Neural cell (in vitro differentiated cells): Measurements from ENCODE around the gene TRAPPC2L. TPM values are rescaled to one million over a fixed set of nuclear protein-coding genes. Genes with fewer than 3 reads are reported as not detected.

Experiments used
- H2AFZ ChIP-seq: fragments of 200-600, 300-800 bp; sonication (generic), shearing (Covaris generic); 2 replicates; pipeline ENCODE4 v1.6.0; 2014; ENCODE audit warnings: low read depth, mild to moderate bottlenecking, antibody characterized with exemption, low read length, moderate library complexity
- H3F3A ChIP-seq: fragments of 200-600 bp; shearing (Covaris generic); 2 replicates; pipeline ENCODE4 v1.6.1; 2016; ENCODE audit warnings: mild to moderate bottlenecking, moderate library complexity, mixed read lengths, antibody characterized with exemption, low read length; ENCODE audit not compliant: insufficient read depth, poor library complexity, severe bottlenecking
- H3K27ac ChIP-seq: fragments of 200-600, 300-800 bp; sonication (generic), shearing (Covaris generic); 2 replicates; pipeline ENCODE4 v1.5.1; 2014; ENCODE audit warnings: mild to moderate bottlenecking, low read length, moderate library complexity
- H3K27me3 ChIP-seq: fragments of 300-800, 200-600 bp; sonication (generic), shearing (Covaris generic); 2 replicates; pipeline ENCODE4 v1.6.0; 2014; ENCODE audit warnings: mild to moderate bottlenecking, low read depth, low read length, moderate library complexity; ENCODE audit not compliant: insufficient read depth
- H3K36me3 ChIP-seq: fragments of 300-800, 200-600 bp; sonication (generic), shearing (Covaris generic); 2 replicates; pipeline ENCODE4 v1.5.1; 2014; ENCODE audit warnings: mild to moderate bottlenecking, antibody characterized with exemption, low read length, moderate library complexity; ENCODE audit not compliant: insufficient read depth
- H3K4me2 ChIP-seq: fragments of 300-800, 200-600 bp; sonication (generic), shearing (Covaris generic); 2 replicates; pipeline ENCODE4 v1.6.0; 2014; ENCODE audit warnings: mild to moderate bottlenecking, low read length
- H3K4me3 ChIP-seq: fragments of 300-800, 200-600 bp; sonication (generic), shearing (Covaris generic); 2 replicates; pipeline ENCODE4 v1.5.1; 2014; ENCODE audit warnings: mild to moderate bottlenecking, low read length, moderate library complexity
- H3K79me2 ChIP-seq: fragments of 200-600 bp; shearing (Covaris generic); replicated peaks from 2 replicates; pipeline ENCODE4 v1.6.0; 2014; ENCODE audit warnings: mild to moderate bottlenecking, low read length, moderate library complexity; ENCODE audit not compliant: insufficient read depth
- H3K9ac ChIP-seq: fragments of 300-800, 200-600 bp; sonication (generic), shearing (Covaris generic); 2 replicates; pipeline ENCODE4 v1.6.1; 2016; ENCODE audit warnings: mild to moderate bottlenecking, low read length, mixed read lengths
- H3K9me2 ChIP-seq: fragments of 200-600 bp; shearing (Covaris generic); 2 replicates; pipeline ENCODE4 v1.6.1; 2016; ENCODE audit warnings: mild to moderate bottlenecking, low read length, mixed read lengths; ENCODE audit not compliant: insufficient read depth
- H3K9me3 ChIP-seq: fragments of 200-600, 300-800 bp; sonication (generic), shearing (Covaris generic); 2 replicates; pipeline ENCODE4 v1.6.1; 2016; ENCODE audit warnings: mild to moderate bottlenecking, mixed run types, low read length, moderate library complexity, mixed read lengths
- H4K20me1 ChIP-seq: fragments of 200-600 bp; shearing (Covaris generic); 2 replicates; pipeline ENCODE4 v1.6.1; 2016; ENCODE audit warnings: mild to moderate bottlenecking, mixed run types; ENCODE audit not compliant: insufficient read depth
- EP300 ChIP-seq: fragments of 450-650 bp; conservative IDR thresholded peaks from 2 replicates; pipeline ENCODE4 v1.6.1; 2014; ENCODE audit warnings: antibody characterized with exemption, mild to moderate bottlenecking, moderate library complexity; ENCODE audit not compliant: poor library complexity, severe bottlenecking
- EZH2 ChIP-seq: fragments of 200-600, 300-800 bp; shearing (Covaris generic), sonication (generic); IDR thresholded peaks from 2 replicates; pipeline ENCODE4 v1.6.1; 2014; ENCODE audit warnings: antibody characterized with exemption, low read length, borderline replicate concordance, mild to moderate bottlenecking; ENCODE audit not compliant: insufficient read depth, poor library complexity, severe bottlenecking
- MXI1 ChIP-seq: fragments of 450-650 bp; conservative IDR thresholded peaks from 2 replicates; pipeline ENCODE4 v1.6.1; 2014; ENCODE audit warnings: antibody characterized with exemption, mild to moderate bottlenecking; ENCODE audit not compliant: poor library complexity, severe bottlenecking
- POLR2AphosphoS5 ChIP-seq: IDR thresholded peaks from 2 replicates; pipeline ENCODE4 v1.6.1; 2012
- RAD21 ChIP-seq: fragments of 450-650 bp; conservative IDR thresholded peaks from 2 replicates; pipeline ENCODE4 v1.6.1; 2014; ENCODE audit warnings: antibody characterized with exemption, mild to moderate bottlenecking, moderate library complexity
- SMC3 ChIP-seq: fragments of 450-650 bp; conservative IDR thresholded peaks from 2 replicates; pipeline ENCODE4 v1.6.1; 2014; ENCODE audit warnings: antibody characterized with exemption, mild to moderate bottlenecking, moderate library complexity; ENCODE audit not compliant: poor library complexity
- TAF1 ChIP-seq: IDR thresholded peaks from 2 replicates; pipeline ENCODE4 v1.6.1; 2012; ENCODE audit warnings: low read depth
- polyA plus RNA-seq: library from polyadenylated mRNA; depleted of rRNA; stranded (reverse); fragments of >200 nt; gene quantifications from 2 replicates; pipeline ENCODE4 v1.2.3, GENCODE V29; 2014
- TF ChIP-seq, protein P1 (sequence below): fragments of 450-650 bp; IDR thresholded peaks from 2 replicates; pipeline ENCODE4 v1.5.1; 2014; ENCODE audit warnings: antibody characterized with exemption, mild to moderate bottlenecking, moderate library complexity; ENCODE audit not compliant: poor library complexity, severe bottlenecking
- TF ChIP-seq, protein P2 (sequence below): IDR thresholded peaks from 2 replicates; pipeline ENCODE4 v1.6.1; 2012; ENCODE audit warnings: borderline replicate concordance

Gene TRAPPC2L
- polyA plus RNA-seq, 1 donor from 2014 or later: 70.2 TPM

- H3K79me2 ChIP-seq: no peaks in the 10 kb centered on the region
- H3K9me3 ChIP-seq: no peaks in the 10 kb centered on the region
- no peak overlapping the region for H3K27ac ChIP-seq
- H4K20me1 ChIP-seq: no peaks in the 10 kb centered on the region
- no peaks in the 10 kb centered on the region for H3K9me2 ChIP-seq
- no peaks in the 10 kb centered on the region for H3K36me3 ChIP-seq
- H2AFZ ChIP-seq: no peak overlapping the region
- no peaks in the 10 kb centered on the region for H3F3A ChIP-seq
- no peak overlapping the region for H3K4me3 ChIP-seq
- H3K27me3 ChIP-seq: no peaks in the 10 kb centered on the region
- H3K9ac ChIP-seq: no peak overlapping the region
- no peak overlapping the region for H3K4me2 ChIP-seq
- TF ChIP-seq RAD21 (no peak), EZH2 (no peak), MXI1 (no peak), SMC3 (no peak), TAF1 (no peak), EP300 (no peak), POLR2AphosphoS5 (no peak)
- TF ChIP-seq, protein P1, sequence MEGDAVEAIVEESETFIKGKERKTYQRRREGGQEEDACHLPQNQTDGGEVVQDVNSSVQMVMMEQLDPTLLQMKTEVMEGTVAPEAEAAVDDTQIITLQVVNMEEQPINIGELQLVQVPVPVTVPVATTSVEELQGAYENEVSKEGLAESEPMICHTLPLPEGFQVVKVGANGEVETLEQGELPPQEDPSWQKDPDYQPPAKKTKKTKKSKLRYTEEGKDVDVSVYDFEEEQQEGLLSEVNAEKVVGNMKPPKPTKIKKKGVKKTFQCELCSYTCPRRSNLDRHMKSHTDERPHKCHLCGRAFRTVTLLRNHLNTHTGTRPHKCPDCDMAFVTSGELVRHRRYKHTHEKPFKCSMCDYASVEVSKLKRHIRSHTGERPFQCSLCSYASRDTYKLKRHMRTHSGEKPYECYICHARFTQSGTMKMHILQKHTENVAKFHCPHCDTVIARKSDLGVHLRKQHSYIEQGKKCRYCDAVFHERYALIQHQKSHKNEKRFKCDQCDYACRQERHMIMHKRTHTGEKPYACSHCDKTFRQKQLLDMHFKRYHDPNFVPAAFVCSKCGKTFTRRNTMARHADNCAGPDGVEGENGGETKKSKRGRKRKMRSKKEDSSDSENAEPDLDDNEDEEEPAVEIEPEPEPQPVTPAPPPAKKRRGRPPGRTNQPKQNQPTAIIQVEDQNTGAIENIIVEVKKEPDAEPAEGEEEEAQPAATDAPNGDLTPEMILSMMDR: no peak
- TF ChIP-seq, protein P2, sequence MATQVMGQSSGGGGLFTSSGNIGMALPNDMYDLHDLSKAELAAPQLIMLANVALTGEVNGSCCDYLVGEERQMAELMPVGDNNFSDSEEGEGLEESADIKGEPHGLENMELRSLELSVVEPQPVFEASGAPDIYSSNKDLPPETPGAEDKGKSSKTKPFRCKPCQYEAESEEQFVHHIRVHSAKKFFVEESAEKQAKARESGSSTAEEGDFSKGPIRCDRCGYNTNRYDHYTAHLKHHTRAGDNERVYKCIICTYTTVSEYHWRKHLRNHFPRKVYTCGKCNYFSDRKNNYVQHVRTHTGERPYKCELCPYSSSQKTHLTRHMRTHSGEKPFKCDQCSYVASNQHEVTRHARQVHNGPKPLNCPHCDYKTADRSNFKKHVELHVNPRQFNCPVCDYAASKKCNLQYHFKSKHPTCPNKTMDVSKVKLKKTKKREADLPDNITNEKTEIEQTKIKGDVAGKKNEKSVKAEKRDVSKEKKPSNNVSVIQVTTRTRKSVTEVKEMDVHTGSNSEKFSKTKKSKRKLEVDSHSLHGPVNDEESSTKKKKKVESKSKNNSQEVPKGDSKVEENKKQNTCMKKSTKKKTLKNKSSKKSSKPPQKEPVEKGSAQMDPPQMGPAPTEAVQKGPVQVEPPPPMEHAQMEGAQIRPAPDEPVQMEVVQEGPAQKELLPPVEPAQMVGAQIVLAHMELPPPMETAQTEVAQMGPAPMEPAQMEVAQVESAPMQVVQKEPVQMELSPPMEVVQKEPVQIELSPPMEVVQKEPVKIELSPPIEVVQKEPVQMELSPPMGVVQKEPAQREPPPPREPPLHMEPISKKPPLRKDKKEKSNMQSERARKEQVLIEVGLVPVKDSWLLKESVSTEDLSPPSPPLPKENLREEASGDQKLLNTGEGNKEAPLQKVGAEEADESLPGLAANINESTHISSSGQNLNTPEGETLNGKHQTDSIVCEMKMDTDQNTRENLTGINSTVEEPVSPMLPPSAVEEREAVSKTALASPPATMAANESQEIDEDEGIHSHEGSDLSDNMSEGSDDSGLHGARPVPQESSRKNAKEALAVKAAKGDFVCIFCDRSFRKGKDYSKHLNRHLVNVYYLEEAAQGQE: no peak
These were observed 18.4 kb upstream of the TRAPPC2L start for GRCh38 chr16:88838566-88838965.

DNA sequence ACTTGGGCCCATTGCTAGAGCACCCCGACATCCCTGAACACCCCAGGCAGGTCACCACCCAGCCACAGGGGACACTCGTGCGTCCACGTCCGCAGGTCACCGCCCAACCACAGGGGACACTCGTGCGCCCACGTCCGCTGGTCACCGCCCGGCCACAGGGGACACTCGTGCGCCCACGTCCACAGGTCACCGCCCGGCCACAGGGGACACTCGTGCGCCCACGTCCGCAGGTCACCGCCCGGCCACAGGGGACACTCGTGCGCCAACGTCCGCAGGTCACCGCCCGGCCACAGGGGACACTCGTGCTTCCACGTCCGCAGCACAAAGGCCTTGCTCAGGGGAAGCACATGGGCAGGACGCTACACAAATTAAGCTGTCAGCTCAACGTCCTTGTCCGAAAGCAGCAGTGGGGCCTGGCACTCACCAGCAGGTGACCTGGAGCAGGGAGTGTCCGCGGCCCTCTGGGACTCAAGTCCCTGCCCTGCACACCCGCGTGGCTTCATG, 17.8 kb upstream of the TRAPPC2L start:
- Histone ChIP-seq H3K27me3 (no peaks in the 10 kb centered on the region), H3K9ac (no peak overlapping the region), H3K9me2 (no peaks in the 10 kb centered on the region), H3K4me3 (no peak overlapping the region), H3K36me3 (no peaks in the 10 kb centered on the region), H3K4me2 (no peak overlapping the region), H3K9me3 (no peaks in the 10 kb centered on the region), H4K20me1 (no peaks in the 10 kb centered on the region), H3K79me2 (no peaks in the 10 kb centered on the region), H3F3A (no peaks in the 10 kb centered on the region), H2AFZ (no peak overlapping the region), H3K27ac (no peak overlapping the region)
- no peak for TF ChIP-seq POLR2AphosphoS5
- no peak for TF ChIP-seq EP300
- TF ChIP-seq, protein P1: no peak
- TF ChIP-seq MXI1: no peak
- TF ChIP-seq TAF1: no peak
- TF ChIP-seq EZH2: no peak
- TF ChIP-seq SMC3: no peak
- TF ChIP-seq RAD21: no peak
- TF ChIP-seq, protein P2: no peak
